Activated CD4-positive, alpha-beta T cell treated with anti-CD3 and anti-CD28 coated beads, Interleukin-10, Interleukin-2, amounts not matched to agents 100 ng/mL and 50 ng/mL, durations not matched to agents 16 hours and 8 hours (primary cell): ENCODE results near the gene COL9A3.

Source experiments
- DNase-seq: peaks from one replicate; pipeline ENCODE4 v3.0.0-alpha.2; 2020

The COL9A3 gene

DNA sequence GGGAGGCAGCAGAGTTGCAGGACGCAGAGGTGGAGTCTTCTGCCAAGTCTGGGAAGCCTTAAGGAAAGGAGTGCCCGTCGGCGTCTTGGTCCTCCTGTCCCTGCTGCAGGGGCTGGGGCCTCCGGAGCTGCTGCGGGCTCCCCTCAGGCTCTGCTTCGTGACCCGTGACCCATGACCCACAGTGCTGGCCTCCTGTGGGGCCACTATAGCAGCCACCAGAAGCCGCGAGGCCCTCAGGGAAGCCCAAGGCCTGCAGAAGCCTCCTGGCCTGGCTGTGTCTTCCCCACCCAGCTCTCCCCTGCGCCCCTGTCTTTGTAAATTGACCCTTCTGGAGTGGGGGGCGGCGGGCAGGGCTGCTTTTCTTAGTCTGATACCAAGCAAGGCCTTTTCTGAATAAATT, 3.3 kb upstream of the COL9A3 start:
- no peak for DNase-seq

DNA sequence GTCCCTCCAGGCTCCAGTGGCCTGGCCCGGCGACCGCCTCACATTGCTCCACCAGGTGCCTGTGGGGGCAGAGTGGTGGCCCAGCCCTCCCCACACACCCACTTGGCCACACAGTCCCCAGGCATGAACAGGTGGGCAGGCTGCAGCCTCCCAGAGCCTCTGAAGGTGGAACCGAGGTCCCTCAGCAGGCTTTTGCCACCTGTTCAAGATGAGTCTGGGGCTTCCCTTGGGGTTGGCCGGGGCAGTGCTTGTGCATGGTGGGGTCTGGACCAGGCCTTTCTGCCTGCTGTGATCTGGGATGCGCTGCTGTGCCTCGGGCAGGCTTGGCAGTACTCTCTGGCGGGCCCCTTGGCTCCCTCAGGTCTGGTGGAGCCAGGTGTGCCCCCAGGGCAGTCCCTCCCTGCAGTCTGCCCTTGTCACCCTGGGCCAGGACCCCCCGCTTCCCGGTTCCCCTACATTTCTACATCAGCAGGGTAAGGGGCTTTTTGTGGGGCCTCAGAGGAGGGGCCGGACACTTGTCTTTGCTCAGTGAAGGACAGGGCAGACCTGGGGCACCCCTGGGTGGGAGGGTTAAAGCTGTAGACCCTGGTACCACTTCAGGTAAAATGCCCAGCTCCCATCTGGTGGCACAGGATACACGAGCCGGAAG, 2.7 kb upstream of the COL9A3 start:
- DNase-seq = no peak

DNA sequence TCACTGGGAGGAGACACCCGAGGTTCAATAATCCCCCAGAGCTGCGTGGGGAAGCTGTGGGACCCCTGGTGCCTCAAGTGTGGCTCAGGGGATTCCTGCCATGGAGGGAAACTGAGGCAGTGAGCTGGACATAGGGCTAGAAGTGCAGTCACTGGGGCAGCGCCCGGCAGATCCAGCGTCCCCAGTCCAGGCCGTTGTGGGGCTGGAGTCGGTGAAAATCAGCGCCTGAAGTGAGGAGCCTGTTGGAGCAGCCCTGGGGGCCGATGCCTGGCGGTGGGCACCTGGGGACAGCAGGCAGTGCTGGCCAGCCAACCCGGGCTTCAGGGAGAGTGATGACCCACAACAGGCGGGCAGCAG, 2.2 kb upstream of the COL9A3 start:
- no peak for DNase-seq

DNA sequence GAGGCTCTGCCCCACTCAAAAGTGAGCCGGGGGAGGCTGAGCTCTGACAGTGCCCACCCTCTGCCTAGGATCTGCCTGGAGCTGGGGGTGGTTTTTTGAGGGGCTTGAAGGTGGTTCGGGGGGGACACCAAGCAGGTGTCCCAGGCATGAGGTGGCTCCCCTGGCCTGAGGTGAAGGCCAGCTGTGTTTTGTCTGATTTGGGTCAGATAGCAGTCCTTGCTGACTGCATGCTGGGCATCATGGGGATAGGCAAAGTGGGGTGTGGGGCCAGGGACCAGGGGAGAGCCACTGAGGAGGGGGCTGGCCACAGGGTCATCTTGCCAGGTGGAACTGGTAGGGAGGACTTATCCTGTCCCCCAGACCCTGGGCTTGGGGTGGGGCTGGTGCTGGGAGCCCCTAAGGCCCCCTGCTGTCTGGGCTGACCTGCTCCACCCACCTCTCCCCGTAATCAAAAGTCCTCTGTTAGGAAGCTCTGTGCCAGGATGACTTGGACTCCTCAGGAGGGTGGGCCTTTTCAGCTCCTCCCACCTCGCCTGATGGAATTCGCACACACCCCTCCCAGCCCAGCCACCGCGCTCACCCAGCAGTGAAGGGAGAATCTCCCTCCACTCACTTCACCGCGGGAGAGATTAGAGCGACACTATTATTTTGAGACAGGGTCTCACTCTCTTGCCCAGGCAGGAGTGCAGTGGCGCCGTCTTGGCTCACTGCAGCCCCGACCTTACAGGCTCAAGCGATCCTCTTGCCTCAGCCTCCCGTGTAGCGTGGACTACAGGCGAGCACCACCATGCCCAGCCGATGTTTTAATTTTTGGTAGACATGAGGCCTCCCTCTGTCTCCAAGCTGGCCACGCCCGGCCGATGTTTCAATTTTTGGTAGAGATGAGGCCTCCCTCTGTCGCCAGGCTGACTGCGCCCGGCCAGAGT, 1.5 kb upstream of the COL9A3 start:
- DNase-seq = no peak

DNA sequence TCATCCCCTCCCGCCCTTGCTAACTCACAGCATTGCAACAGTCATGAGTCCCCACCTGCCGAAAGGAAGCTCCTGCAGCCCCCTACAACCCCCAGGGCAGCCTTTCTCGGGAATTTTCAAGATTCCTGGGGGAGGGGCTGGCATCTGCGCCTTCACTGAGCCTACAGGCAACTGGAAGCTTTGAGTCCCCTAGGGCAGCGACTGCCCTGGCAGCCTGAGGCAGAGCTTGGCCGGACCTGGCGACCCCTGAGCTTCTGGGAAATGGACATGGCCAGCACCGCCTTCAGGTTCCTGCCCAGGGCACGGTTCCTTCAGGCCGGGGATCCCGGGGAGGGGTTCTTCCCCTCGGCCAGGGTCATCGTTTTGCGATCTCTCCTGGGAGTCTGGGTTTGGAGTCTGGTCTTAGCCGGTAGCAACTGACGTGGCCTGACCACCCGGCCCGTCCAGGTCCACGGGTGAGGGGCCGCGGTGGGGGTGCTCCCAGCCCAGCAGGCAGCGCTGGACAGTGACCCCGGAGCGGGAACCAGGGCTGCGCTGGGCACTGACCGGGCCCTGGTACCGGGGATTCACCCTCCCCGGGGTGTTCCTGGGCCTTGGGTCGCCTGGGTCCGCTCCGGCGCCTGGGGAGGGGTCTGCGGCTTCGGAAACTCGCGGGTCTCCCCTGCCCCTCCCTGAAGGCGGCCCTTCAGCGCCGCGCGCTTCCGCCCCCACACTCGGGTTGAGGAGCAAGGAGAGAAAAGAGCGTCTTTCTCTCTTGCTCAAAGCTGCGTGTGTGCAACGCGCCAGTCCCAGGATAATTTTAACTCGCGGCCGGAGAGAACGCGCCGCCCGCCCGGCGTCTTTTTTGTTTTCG, 593 bp upstream of the COL9A3 start:
- DNase-seq = no peak

DNA sequence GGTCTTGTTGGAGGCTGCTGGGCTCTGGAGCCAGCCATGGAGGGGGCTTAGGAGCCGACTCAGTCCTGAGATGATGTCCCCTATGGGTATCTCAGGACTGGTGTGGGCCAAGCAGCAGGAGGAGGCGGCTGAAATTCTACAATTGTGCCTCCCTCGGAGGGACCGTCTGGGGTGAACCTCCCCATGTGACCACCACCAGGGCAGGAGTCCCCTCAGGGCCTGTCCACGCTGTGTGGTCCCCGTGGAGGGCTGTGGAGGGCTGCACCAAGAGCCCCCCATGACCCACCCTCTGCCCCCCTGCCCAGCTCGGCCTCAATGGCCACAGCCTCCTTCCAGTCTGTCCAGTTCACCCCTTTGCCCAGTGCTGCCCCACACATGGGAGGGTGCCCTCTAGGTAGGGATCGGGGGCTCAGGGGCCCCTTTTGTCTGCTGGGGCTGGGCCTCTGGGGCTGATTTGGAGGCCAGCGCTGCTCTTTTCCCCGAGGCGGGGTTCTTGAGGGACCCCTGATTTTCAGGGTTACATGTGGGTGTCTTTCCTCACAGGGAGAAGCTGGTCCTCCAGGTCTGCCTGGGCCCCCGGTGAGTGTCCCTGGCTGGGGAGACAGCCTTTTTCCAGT, 1.2 kb downstream of the COL9A3 start:
- DNase-seq = no peak

DNA sequence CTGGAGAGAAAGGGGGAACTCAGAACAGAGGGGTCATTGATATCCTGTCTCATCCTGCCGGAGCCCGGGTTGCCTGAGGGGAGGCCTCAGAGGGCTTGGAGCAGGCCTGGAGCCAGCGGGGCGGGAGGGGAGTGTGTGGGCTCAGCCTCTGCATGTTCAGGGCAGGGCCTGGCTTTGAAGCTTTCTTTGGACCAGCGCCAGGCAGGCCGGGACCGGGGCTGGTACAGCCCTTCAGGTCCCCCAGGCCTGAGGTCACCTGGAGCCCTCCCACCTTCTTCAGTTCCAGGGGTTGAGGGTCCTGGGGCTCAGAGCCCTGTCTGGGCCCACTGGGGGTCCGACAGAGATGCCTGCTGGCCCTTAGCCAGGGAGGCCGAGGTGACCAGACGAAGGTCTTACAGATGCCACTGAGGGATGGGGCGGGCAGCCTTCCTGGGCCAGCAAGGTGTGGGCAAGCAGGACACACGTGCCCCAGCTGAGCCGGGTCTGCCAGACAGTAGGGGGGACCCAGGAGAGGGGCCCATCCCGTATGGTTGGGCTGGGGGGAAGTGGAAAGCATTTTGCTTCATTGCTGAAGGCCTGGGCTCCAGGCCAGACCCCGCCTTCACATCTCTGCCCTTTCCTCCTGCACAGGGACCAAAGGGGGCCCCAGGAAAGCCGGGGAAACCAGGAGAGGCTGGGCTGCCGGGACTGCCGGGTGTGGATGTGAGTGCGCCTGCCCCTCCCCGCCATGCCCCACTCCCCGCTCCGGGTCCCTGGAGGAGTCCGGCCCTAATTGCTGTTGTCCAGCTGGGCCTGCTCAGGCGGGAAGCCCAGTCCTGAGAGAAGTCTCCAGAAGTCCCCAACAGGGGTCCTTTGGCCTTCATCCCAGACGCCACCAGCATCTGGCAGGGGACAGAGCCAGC, 2.0 kb downstream of the COL9A3 start:
- no peak for DNase-seq

DNA sequence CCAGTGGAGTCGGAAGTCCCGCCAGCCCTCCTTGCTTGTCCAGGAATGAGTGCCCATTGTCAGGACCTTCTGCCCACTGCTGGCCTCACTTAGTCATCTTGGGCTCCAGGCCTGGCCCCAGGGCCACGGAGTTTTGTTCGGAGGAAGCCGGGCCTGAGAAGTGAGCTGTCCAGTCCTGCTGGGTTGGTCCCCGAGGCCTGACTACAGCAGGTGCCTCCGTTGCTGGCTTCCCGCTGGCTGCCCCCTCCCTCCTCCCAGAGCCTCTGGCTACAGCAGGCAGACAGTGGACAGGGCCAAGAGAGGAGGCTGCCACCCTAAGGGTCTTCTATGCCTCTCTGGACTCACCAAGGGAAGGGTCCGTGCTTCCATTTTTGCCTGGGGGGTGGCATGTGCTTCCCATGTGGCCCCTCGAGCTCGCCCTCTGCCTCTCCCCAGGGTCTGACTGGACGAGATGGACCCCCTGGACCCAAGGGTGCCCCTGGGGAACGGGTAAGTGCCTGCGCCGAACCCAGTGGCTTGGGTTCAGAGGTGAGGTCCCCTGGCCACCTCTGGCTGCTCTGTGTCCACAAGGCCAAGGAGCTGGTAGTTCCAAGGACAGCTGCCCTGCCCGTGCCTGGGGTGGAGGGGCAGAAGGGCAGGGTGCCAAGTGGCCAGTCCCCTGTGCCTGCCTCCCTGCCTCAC, 2.8 kb downstream of the COL9A3 start:
- DNase-seq = no peak

DNA sequence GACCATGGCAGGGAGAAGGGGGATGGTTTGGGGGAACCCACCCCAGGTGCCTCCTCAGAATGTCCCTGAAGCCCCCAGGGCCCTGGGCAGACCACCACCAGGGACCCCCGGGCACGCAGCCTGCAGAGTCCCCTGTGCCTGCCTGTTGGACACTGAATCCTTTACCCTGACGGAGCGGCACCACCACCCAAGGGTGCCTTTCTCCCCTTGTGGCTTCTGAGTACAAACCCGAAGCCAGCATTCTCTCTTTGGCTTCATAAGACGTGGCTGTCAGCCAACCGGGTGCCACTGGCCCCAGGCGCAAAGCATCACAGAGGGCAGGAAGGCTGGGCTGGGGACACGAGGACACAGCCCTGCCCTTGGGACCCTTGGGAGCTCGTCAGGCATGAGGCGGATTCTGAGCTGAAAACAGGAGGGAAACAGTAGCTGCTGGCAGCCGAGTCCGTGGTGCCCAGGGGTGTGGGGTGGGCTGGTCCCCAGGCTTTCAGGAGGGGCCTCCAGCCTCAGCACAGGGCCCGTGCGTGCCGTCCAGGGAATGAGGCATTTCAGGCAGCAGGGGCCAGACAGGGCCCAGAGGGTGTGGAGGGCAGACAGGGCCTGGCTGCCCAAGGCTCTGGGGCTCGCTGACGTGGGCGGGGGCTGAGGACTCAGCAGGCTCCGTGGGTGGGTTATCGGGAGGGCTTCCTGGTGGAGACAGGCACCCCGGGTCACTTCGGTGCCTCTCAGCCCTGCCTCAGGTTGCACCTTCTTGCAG, 3.5 kb downstream of the COL9A3 start:
- no peak for DNase-seq

DNA sequence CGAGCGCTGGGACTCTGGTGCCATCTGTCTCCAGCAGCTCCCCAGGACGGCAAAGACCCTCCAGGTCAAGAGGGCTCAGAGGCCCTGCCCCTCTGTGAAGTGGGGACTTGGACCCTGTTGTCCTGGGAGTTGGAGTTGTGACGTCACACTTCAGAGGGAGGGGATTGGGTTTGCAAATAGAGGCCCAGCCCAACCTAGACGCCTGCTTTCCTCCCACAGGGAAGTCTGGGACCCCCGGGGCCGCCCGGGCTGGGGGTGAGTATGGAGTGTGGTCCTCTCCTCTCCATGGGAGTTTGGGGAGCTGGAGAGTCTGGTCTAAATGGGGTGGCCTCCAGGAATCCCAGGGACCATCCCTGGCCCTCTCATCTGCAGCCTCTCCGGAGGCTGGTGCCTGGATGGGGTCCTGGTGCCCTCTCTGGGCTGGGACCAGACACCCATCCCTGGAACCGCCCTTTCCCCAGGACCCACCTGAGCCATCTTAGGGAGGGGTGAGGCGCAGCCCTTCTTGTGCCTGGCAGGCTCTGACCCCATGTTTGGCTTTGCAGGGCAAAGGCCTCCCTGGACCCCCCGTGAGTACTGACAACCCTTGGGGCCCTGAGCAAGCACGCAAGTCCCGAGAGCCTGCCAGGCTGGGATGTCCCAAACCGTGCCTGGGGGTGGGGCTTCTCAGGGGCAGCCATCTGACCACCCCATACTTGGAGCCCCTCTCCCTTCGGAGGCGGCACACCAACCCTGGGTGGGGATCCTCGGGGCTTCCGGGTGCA, 4.3 kb downstream of the COL9A3 start:
- DNase-seq = no peak

DNA sequence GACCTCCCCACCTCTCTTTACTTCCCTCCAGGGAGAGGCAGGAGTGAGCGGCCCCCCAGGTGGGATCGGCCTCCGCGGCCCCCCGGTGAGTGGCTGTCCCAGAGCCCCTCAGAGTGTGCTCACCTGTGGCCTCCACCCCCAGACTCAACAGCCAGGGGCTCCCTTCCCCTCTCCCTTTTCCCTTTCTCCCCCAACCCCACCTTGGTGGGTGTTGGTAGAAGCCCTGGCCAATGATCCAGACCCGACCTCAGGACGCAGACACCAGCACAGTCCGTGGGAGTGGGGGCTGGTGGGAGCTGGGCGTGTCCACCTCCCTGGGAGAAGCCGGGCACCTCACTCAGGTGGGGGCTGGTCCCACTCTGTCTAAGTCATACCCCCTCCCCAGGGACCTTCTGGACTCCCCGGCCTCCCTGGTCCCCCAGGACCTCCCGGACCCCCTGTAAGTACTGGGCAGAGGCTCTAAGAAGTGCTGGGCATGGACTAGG, 4.9 kb downstream of the COL9A3 start:
- no peak for DNase-seq

DNA sequence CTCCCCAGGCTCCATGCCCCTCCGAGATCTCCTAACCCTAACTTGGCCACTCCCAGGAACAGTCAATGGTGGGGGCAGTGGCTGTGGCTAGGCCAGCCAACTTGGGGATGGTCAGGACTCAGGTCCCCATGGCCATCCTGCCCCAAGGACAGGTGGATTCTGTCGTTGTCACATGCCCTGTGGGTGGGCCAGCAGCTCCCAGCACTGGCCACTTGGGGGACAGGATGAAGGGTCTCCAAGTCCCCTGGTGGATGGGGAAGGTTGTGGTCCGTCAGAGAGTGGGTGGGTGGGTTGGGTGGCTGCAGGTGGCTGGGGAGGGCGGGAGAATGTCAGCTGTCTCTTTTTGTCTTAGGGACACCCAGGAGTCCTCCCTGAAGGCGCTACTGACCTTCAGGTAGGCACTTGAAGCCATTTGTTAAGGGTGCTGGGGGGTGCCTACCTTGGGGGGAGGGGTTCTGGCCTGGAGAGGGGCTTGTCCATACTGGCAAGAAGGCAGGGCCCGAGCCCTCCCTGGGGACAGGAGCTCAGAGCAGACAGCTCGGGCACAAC, 5.5 kb downstream of the COL9A3 start:
- no peak for DNase-seq

DNA sequence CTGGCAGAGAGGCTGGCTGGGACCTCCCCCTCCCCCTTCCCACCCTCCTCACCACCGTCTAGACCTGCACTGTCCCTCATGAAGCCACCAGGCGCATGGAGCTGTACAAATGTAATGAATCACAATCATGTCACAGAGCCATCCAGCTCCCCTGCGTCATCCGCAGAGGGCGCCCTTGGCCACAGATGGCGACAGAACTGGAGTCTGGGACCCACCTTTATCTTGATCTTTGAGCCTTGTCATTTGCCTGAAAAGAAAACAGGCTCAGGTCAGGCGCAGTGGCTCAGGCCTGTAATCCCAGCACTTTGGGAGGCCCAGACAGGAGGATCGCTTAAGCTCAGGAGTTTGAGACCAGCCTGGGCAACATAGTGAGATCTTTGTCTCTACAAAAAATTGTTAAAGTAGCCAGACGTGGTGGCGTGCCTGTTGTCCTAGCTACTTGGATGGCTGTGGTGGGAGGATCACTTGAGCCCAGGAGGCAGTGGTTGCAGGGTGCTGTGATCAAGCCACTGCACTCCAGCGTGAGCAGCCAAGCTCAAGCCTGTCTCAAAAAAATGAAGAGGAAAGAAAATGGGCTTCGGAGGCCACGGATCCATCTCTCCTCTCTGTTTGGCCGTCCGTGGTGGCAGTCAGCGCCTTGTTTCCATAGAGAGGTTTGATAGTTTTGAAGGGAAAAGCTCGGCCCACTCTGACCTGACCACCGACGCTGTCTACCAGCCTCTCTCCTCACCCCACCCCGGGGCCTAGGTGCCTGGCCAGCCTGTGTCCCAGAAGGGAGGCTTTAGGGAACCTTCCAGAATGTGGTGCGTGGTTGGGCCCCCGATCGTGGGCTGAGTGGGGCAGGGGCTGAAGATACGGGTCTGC, 6.2 kb downstream of the COL9A3 start:
- DNase-seq = peak; percentile 69

DNA sequence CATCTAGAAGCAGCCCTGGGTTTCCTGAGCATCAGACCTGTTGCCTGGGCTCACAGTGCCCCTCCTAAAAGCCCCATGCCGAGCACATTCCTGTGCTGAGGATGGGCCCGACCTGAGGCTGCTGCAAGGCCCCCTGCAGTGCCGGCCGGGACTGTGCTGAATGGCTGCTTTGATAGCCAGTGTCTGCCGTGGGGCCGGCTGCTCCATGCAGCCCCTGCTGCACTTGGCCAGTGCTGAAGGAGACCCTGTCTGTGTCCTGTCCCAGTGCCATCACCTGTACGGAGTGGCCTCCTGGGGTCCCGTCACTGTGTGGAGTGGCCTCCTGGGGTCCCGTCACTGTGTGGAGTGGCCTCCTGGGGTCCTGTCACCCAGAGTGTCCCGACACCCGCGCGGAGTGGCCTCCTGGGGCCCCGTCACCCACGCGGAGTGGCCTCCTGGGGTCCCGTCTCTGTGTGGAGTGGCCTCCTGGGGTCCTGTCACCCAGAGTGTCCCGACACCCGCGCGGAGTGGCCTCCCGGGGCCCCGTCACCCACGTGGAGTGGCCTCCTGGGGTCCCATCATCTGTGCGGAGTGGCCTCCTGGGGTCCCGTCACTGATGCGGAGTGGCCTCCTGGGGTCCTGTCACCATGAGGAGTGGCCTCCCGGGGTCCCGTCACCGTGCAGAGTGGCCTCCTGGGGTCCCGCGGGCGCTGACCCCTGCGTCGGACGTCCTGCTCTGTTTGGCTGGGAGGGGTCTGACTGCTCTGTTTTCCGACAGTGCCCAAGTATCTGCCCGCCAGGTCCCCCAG, 7.0 kb downstream of the COL9A3 start:
- no peak for DNase-seq

DNA sequence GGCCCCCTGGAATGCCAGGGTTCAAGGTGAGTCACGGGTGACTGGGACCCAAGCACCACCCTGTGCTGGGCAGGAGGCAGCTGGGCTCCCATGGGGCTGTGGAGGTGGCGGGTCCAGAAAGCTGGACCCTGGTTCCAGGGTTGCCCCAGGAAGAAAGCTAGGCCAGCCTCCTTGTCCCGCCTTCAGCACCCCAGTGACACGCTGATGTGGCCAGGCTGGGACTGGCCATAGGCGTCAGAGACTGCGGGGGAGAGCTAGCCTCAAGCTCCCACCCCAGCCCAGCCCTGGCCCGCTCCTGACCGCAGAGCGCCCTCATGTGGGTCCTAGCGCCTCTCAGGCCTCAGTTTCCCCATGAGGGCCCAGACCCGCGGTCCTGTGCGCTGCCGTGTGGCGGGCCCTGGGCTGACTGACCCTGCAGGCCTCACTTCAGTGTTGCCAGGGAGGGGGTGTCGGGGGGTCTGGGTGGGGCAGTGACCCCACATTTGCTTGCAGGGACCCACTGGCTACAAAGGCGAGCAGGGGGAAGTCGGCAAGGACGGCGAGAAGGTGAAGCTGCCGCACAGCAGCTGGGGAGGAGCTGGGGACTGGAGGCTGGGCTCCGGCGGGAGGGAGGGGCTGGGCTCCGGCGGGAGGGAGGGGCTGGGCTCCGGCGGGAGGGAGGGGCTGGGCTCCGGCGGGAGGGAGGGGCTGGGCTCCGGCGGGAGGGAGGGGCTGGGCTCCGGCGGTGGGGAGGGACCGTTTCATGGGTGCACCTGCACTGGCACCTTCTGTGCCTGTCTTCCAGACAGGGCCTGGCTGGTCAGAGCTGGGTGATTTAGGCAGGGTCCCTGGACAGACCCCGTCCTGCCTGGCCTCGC, 7.9 kb downstream of the COL9A3 start:
- DNase-seq = peak; percentile 63

DNA sequence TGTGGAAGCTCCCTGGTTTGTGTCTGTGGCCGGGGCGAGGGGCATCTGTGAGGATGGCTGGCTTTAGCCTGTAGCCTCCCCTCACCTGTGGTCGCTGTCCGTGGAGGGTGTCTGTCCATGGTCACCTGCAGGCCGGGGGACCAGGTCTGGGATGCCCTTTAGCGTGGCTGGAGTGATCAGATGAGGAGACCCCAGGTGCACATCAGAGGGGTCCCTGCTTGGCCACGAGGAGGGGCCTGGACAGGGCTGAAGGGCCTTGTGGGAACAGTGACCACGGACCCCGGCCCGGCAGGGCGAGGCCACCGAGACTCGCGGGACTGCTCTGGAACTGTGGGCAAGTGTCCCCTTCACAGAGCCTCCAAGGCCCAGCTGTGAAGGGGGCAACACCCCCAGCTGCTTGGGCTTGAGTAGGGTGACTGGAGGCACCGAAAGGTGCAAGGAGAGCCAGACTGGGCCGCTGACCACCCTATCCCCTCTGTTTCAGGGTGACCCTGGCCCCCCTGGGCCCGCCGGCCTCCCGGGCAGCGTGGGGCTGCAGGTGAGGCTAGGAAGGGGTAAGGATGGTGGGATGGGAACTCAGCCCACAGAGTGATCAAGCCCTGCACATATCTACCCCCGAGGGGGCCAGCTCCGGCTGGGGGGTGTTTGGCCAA, 8.6 kb downstream of the COL9A3 start:
- DNase-seq = no peak
